ENCODE data around the gene DPM3. TPM values are rescaled to one million over a fixed set of nuclear protein-coding genes. Genes with fewer than 3 reads are reported as not detected.

Gene DPM3
- total and polyA plus RNA-seq, 9 of the 15 experiments (the other 6 are each of a cell fraction or from before 2014, with no cell fraction given): 3.7 to 120 (median 36.4) TPM

DNA sequence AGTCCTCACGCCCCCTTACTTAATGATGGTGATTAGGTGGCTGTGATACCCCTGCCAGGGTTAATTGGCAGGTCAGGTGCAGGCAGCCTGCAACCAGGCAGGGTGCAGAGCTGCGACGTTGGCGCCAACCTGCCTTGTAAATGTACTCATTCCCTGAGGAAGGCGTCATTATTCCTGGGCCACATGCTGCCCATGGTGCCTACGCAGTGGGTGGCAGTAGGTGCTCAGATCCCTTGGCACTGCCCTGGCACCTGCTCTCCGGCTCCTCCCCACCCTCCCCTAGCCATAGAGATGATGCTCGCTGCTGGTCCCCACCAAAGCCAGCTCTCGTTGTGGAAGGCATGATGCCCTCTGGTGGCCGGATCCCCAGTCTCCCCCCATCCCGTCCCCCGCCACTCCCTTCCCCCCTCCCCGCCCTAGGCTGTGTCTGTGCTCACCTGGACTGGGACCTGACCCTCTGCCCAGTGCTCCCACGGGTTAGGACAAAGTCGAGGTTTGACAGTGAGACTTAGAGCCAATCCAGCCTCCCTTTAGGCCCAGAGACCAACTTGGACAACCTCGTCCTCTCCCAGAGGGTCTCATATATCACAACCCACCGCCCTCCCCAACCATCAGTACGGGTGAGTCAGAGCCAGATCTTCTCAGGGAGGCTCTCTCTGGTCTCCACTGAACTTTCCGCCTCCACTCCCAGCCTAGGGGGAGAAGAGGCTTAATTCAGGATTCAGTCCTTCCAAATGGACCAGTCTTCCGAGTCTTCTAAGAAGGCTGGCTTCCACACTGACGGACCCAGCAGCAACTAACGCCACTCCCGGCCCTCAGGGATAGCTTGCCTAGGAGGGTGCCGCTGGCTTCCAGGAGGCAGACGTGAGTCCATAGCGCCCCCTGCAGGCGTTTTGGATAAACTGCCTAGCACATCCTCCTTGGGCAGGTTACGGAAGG is 27.1 kb upstream of the DPM3 start (continued):
- TF ChIP-seq NR0B1 (IDR thresholded peaks at IDR 0.05; ENCODE audit: partially characterized antibody) (no peak), TAF9B (IDR thresholded peaks at IDR 0.05; ENCODE audit: partially characterized antibody) (no peak), HNRNPLL (IDR thresholded peaks at IDR 0.05; ENCODE audit: low read depth, low read length, poor library complexity, severe bottlenecking) (peak; percentile 58), JUND (IDR thresholded peaks at IDR 0.05; ENCODE audit: borderline replicate concordance, low read depth, low read length) (peak; percentile 43), JUND (tag; IDR thresholded peaks at IDR 0.05; ENCODE audit: borderline replicate concordance, low read depth, low read length) (peak; percentile 54; the same call in 1 of the 3 replicates), SRF (CRISPR knock-in tag; IDR thresholded peaks at IDR 0.05) (0 out of 4 replicates have a peak, but pooled peaks of 1 of the 2 experiments have one; percentile 69), HDGF (IDR thresholded peaks at IDR 0.05) (no peak), GATAD2B (IDR thresholded peaks at IDR 0.05; ENCODE audit: borderline replicate concordance) (no peak), HDAC2 (IDR thresholded peaks at IDR 0.05) (0 out of 2 replicates have a peak, but pooled peaks have one; percentile 28), MAZ (CRISPR knock-in tag; conservative IDR thresholded peaks at IDR 0.05 in 1 of 2, IDR thresholded peaks at IDR 0.05 in 1 of 2) (peak; percentile 53 to 72; a peak in 3 of 4 replicates), CC2D1A (IDR thresholded peaks at IDR 0.05) (peak; percentile 90), SPI1 (IDR thresholded peaks at IDR 0.05; ENCODE audit: borderline replicate concordance, low read depth, low read length) (no peak), CHD2 (IDR thresholded peaks at IDR 0.05; ENCODE audit: low read depth, low read length) (no peak), TSC22D4 (tag; IDR thresholded peaks at IDR 0.05) (no peak), PHF8 (IDR thresholded peaks at IDR 0.05; ENCODE audit: borderline replicate concordance, low read length) (no peak; the same call in 1 of the 2 replicates), CREB1 (IDR thresholded peaks at IDR 0.05) (0 out of 2 replicates have a peak, but pooled peaks have one; percentile 25), CREB1 (CRISPR knock-in tag; IDR thresholded peaks at IDR 0.05) (peak; percentile 1; the same call in 1 of the 2 replicates), ZNF589 (CRISPR knock-in tag; IDR thresholded peaks at IDR 0.05; ENCODE audit: low read depth) (no peak)
- TF ChIP-seq, protein P1, sequence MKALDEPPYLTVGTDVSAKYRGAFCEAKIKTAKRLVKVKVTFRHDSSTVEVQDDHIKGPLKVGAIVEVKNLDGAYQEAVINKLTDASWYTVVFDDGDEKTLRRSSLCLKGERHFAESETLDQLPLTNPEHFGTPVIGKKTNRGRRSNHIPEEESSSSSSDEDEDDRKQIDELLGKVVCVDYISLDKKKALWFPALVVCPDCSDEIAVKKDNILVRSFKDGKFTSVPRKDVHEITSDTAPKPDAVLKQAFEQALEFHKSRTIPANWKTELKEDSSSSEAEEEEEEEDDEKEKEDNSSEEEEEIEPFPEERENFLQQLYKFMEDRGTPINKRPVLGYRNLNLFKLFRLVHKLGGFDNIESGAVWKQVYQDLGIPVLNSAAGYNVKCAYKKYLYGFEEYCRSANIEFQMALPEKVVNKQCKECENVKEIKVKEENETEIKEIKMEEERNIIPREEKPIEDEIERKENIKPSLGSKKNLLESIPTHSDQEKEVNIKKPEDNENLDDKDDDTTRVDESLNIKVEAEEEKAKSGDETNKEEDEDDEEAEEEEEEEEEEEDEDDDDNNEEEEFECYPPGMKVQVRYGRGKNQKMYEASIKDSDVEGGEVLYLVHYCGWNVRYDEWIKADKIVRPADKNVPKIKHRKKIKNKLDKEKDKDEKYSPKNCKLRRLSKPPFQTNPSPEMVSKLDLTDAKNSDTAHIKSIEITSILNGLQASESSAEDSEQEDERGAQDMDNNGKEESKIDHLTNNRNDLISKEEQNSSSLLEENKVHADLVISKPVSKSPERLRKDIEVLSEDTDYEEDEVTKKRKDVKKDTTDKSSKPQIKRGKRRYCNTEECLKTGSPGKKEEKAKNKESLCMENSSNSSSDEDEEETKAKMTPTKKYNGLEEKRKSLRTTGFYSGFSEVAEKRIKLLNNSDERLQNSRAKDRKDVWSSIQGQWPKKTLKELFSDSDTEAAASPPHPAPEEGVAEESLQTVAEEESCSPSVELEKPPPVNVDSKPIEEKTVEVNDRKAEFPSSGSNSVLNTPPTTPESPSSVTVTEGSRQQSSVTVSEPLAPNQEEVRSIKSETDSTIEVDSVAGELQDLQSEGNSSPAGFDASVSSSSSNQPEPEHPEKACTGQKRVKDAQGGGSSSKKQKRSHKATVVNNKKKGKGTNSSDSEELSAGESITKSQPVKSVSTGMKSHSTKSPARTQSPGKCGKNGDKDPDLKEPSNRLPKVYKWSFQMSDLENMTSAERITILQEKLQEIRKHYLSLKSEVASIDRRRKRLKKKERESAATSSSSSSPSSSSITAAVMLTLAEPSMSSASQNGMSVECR (CRISPR knock-in tag; IDR thresholded peaks at IDR 0.05): no peak; the same call in 1 of the 2 replicates
- TF ChIP-seq, protein P2, sequence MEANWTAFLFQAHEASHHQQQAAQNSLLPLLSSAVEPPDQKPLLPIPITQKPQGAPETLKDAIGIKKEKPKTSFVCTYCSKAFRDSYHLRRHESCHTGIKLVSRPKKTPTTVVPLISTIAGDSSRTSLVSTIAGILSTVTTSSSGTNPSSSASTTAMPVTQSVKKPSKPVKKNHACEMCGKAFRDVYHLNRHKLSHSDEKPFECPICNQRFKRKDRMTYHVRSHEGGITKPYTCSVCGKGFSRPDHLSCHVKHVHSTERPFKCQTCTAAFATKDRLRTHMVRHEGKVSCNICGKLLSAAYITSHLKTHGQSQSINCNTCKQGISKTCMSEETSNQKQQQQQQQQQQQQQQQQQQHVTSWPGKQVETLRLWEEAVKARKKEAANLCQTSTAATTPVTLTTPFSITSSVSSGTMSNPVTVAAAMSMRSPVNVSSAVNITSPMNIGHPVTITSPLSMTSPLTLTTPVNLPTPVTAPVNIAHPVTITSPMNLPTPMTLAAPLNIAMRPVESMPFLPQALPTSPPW (CRISPR knock-in tag; IDR thresholded peaks at IDR 0.05): peak; percentile 77

All from K562 (cell line).